Suprapubic skin (tissue), 4 donors: ENCODE data around the gene KLC3. TPM values are rescaled to one million over a fixed set of nuclear protein-coding genes. Genes with fewer than 3 reads are reported as not detected.

Experiments
- DNase-seq, 2 donors: peaks; one replicate each; pipeline ENCODE4 v3.0.0-alpha.2; 2019; ENCODE audit warnings: low spot score in 2 of 2
- H3K27ac ChIP-seq: fragments of 200-600 bp; sonication (generic); one replicate; pipeline ENCODE4 v1.5.1; 2019
- H3K27me3 ChIP-seq: fragments of 200-600 bp; sonication (generic); one replicate; pipeline ENCODE4 v1.5.1; 2019
- H3K36me3 ChIP-seq: fragments of 200-600 bp; sonication (generic); one replicate; pipeline ENCODE4 v1.5.1; 2019
- H3K4me1 ChIP-seq: fragments of 200-600 bp; sonication (generic); one replicate; pipeline ENCODE4 v1.5.1; 2019
- H3K4me3 ChIP-seq: fragments of 200-600 bp; sonication (generic); one replicate; pipeline ENCODE4 v1.5.1; 2019; ENCODE audit warnings: mild to moderate bottlenecking
- H3K9me3 ChIP-seq: fragments of 200-600 bp; sonication (generic); one replicate; pipeline ENCODE4 v1.5.1; 2019
- EP300 ChIP-seq: sonication (generic); formaldehyde crosslinking; IDR thresholded peaks from one replicate; pipeline ENCODE4 v1.6.1; 2017; ENCODE audit warnings: antibody characterized with exemption
- POLR2A ChIP-seq, 2 donors: fragments of 450-650 bp; IDR thresholded peaks; one replicate each; pipeline ENCODE4 v1.6.1; 2017; ENCODE audit warnings: antibody characterized with exemption in 2 of 2, mild to moderate bottlenecking in 2 of 2, moderate library complexity in 2 of 2
- POLR2AphosphoS5 ChIP-seq, 3 donors: sonication (generic); formaldehyde crosslinking; IDR thresholded peaks; one replicate each; pipeline ENCODE4 v1.6.1; 2017; ENCODE audit warnings: antibody characterized with exemption in 3 of 3
- WGBS: methylation state at CpG from one replicate; pipeline ENCODE4 v1.1.5; 2018; 5-methylcytosine and 5-hydroxymethylcytosine counted together
- total RNA-seq, 4 donors: library from RNA; depleted of rRNA; stranded (reverse); fragments of >200 nt; gene quantifications; one replicate each; pipeline ENCODE4 v1.1.0, GENCODE V29; 2016
- TF ChIP-seq, protein P1 (sequence below), 2 donors: fragments of 200-600 bp in 1 of 2; fragments of 450-650 bp in 1 of 2; sonication (generic) in 1 of 2; IDR thresholded peaks; one replicate each; pipeline ENCODE4 v1.5.1; 2016 to 2019; ENCODE audit warnings: antibody characterized with exemption in 2 of 2, mild to moderate bottlenecking in 1 of 2, moderate library complexity in 1 of 2

The KLC3 gene
- total RNA-seq, 4 donors from 2014 or later: 73.4 to 132 (median 109) TPM

- no peaks in the 10 kb centered on the region for H3K36me3 ChIP-seq
- H3K4me1 ChIP-seq: peaks cover 17% of the 10 kb centered on the region
- WGBS: 70% methylated on average over 10 of the region's 11 CpGs
- H3K27ac ChIP-seq: no peak overlapping the region
- no peaks in the 10 kb centered on the region for H3K9me3 ChIP-seq
- no peak for TF ChIP-seq POLR2AphosphoS5 (IDR thresholded peaks at IDR 0.05)
- TF ChIP-seq, protein P1, sequence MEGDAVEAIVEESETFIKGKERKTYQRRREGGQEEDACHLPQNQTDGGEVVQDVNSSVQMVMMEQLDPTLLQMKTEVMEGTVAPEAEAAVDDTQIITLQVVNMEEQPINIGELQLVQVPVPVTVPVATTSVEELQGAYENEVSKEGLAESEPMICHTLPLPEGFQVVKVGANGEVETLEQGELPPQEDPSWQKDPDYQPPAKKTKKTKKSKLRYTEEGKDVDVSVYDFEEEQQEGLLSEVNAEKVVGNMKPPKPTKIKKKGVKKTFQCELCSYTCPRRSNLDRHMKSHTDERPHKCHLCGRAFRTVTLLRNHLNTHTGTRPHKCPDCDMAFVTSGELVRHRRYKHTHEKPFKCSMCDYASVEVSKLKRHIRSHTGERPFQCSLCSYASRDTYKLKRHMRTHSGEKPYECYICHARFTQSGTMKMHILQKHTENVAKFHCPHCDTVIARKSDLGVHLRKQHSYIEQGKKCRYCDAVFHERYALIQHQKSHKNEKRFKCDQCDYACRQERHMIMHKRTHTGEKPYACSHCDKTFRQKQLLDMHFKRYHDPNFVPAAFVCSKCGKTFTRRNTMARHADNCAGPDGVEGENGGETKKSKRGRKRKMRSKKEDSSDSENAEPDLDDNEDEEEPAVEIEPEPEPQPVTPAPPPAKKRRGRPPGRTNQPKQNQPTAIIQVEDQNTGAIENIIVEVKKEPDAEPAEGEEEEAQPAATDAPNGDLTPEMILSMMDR (IDR thresholded peaks at IDR 0.05): no peak
- no peak for TF ChIP-seq POLR2A (IDR thresholded peaks at IDR 0.05)
- no peak for TF ChIP-seq EP300
- peaks cover 13% of the 10 kb centered on the region for H3K27me3 ChIP-seq
- no peak overlapping the region for H3K4me3 ChIP-seq
- no peak for DNase-seq
These were observed 3.8 kb upstream of the KLC3 start for GRCh38 chr19:45336696-45337251.

- no peak for DNase-seq
- no peaks in the 10 kb centered on the region for H3K9me3 ChIP-seq
- H3K27ac ChIP-seq: no peak overlapping the region
- WGBS: 86% methylated on average over 6 of the region's 6 CpGs
- no peaks in the 10 kb centered on the region for H3K36me3 ChIP-seq
- no peak overlapping the region for H3K4me3 ChIP-seq
- H3K27me3 ChIP-seq: peaks cover 13% of the 10 kb centered on the region
- TF ChIP-seq, protein P1 (IDR thresholded peaks at IDR 0.05): no peak
- TF ChIP-seq EP300 (no peak), POLR2A (IDR thresholded peaks at IDR 0.05) (no peak), POLR2AphosphoS5 (IDR thresholded peaks at IDR 0.05) (no peak)
- H3K4me1 ChIP-seq: peaks cover 20% of the 10 kb centered on the region
These were observed 921 bp upstream of the KLC3 start for GRCh38 chr19:45339629-45340028.

GRCh38 chr19:45340899-45341453, 426 bp downstream of the KLC3 start:
- TF ChIP-seq, protein P1 (IDR thresholded peaks at IDR 0.05): no peak
- TF ChIP-seq POLR2A (IDR thresholded peaks at IDR 0.05) (no peak), EP300 (no peak), POLR2AphosphoS5 (IDR thresholded peaks at IDR 0.05) (no peak)
- Histone ChIP-seq H3K27ac (peak overlapping the region; percentile 56), H3K9me3 (no peaks in the 10 kb centered on the region), H3K27me3 (peaks cover 22% of the 10 kb centered on the region), H3K36me3 (no peaks in the 10 kb centered on the region), H3K4me1 (peaks cover 31% of the 10 kb centered on the region), H3K4me3 (peak overlapping the region; percentile 50)
- whole genome bisulfite sequencing: 14% methylated on average over 8 of the region's 25 CpGs
- no peak for DNase-seq

GRCh38 chr19:45342911-45343310, 2.4 kb downstream of the KLC3 start:
- no peak overlapping the region for H3K4me3 ChIP-seq
- no peak for DNase-seq
- no peaks in the 10 kb centered on the region for H3K9me3 ChIP-seq
- peaks cover 6% of the 10 kb centered on the region for H3K36me3 ChIP-seq
- H3K4me1 ChIP-seq: peaks cover 34% of the 10 kb centered on the region
- peaks cover 39% of the 10 kb centered on the region for H3K27me3 ChIP-seq
- no peak overlapping the region for H3K27ac ChIP-seq
- TF ChIP-seq POLR2AphosphoS5 (IDR thresholded peaks at IDR 0.05) (no peak), EP300 (no peak), POLR2A (IDR thresholded peaks at IDR 0.05) (no peak)
- TF ChIP-seq, protein P1 (IDR thresholded peaks at IDR 0.05): no peak
- 75% methylated on average over 13 of the region's 13 CpGs for WGBS

DNA sequence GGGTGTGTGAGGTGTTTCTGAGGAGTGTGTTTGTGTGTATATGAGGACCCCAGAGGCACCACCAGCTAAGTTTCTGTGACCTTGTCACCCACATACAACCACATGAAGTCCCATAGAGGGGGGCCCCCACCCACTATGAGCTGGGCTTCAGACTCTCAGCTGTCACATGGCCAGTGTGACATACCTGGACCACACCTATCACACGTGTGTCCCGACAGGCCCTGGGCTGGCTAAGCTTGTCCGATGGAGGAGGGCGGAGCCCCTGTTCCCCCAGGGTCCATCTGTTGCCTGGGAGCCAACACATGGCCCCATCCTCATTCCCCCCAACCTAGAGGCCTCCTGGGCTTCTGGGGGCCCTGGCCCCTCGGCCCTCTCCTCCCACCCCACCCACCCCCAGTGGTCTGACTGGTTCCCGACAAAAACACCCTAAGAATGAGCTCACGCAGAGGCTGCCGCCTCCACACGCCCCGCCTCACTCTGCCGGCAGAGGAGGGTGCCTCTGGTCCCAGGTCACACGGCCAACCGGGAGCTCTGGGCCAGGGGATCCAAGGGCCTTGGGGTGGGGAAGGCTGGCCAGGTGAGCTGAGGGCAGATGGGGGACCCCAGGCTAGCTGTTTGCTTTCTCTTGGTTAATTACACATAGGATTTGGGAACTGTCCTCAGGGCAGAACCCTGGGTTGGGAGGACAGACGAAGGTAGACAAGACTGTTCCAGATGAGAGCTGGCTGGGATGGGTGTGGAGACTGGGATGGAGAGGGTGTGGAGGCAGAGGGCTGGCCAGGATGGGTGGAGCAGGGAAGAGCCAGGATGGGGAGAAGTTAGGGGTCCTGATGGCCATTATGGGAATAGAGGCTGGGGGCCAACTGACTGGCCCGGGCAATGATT, 4.3 kb downstream of the KLC3 start:
- DNase-seq: no peak
- Histone ChIP-seq H3K4me3 (no peak overlapping the region), H3K9me3 (no peaks in the 10 kb centered on the region), H3K36me3 (peaks cover 24% of the 10 kb centered on the region), H3K4me1 (peaks cover 27% of the 10 kb centered on the region), H3K27ac (peak overlapping the region; percentile 67), H3K27me3 (peaks cover 37% of the 10 kb centered on the region)
- no peak for TF ChIP-seq EP300
- no peak for TF ChIP-seq POLR2AphosphoS5 (IDR thresholded peaks at IDR 0.05)
- TF ChIP-seq, protein P1 (IDR thresholded peaks at IDR 0.05): no peak
- no peak for TF ChIP-seq POLR2A (IDR thresholded peaks at IDR 0.05)
- WGBS: 33% methylated on average over 5 of the region's 15 CpGs
